MM.1S (cell line): ENCODE results near the gene ALPI.

Experiments
- DNase-seq: peaks from one replicate; pipeline ENCODE4 v3.0.0-alpha.2; 2015
- H2AFZ ChIP-seq: fragments of 300-600 bp; sonication (generic); 2 replicates; pipeline ENCODE4 v1.6.0; 2016; ENCODE audit warnings: antibody characterized with exemption, low read length
- H3F3A ChIP-seq: fragments of 300-600 bp; sonication (generic); 2 replicates; pipeline ENCODE4 v1.6.1; 2016; ENCODE audit warnings: mild to moderate bottlenecking, antibody characterized with exemption, low read length, moderate library complexity, mixed read lengths; ENCODE audit not compliant: insufficient read depth
- H3K27ac ChIP-seq: fragments of 300-600 bp; sonication (generic); 2 replicates; pipeline ENCODE4 v1.5.1; 2016; ENCODE audit warnings: mild to moderate bottlenecking, low read length
- H3K27me3 ChIP-seq: fragments of 300-600 bp; sonication (generic); replicated peaks from 2 replicates; pipeline ENCODE4 v1.6.0; 2016; ENCODE audit warnings: low read length; ENCODE audit not compliant: insufficient read depth
- H3K36me3 ChIP-seq: fragments of 300-600 bp; sonication (generic); replicated peaks from 2 replicates; pipeline ENCODE4 v1.6.1; 2016; ENCODE audit warnings: mild to moderate bottlenecking, low read length, mixed read lengths; ENCODE audit not compliant: insufficient read depth
- H3K4me1 ChIP-seq: fragments of 300-600 bp; sonication (generic); 2 replicates; pipeline ENCODE4 v1.6.1; 2016; ENCODE audit warnings: low read length, mixed read lengths
- H3K4me2 ChIP-seq: fragments of 300-600 bp; sonication (generic); 2 replicates; pipeline ENCODE4 v1.6.0; 2016; ENCODE audit warnings: low read depth, low read length
- H3K4me3 ChIP-seq: fragments of 300-600 bp; sonication (generic); 2 replicates; pipeline ENCODE4 v1.5.1; 2016; ENCODE audit warnings: low read length, mixed read lengths
- H3K79me2 ChIP-seq: fragments of 300-600 bp; sonication (generic); 2 replicates; pipeline ENCODE4 v1.6.1; 2016; ENCODE audit warnings: mixed run types, low read length, mixed read lengths
- H3K9ac ChIP-seq: fragments of 300-600 bp; sonication (generic); 2 replicates; pipeline ENCODE4 v1.6.1; 2016; ENCODE audit warnings: low read length, mixed read lengths
- H3K9me2 ChIP-seq: fragments of 300-600 bp; sonication (generic); replicated peaks from 2 replicates; pipeline ENCODE4 v1.6.1; 2016; ENCODE audit warnings: mild to moderate bottlenecking, low read length, mixed read lengths; ENCODE audit not compliant: insufficient read depth
- H3K9me3 ChIP-seq: fragments of 300-600 bp; sonication (generic); replicated peaks from 2 replicates; pipeline ENCODE4 v1.6.1; 2016; ENCODE audit warnings: mild to moderate bottlenecking, low read length, mixed read lengths; ENCODE audit not compliant: insufficient read depth
- H4K20me1 ChIP-seq: fragments of 300-600 bp; sonication (generic); 2 replicates; pipeline ENCODE4 v1.6.1; 2016; ENCODE audit warnings: mild to moderate bottlenecking, low read length, moderate library complexity, mixed read lengths; ENCODE audit not compliant: insufficient read depth
- EZH2 ChIP-seq: fragments of 300-600 bp; sonication (generic); optimal IDR thresholded peaks from 2 replicates; pipeline ENCODE3; 2017; ENCODE audit warnings: low read depth, mild to moderate bottlenecking, antibody characterized with exemption, low read length, mixed read lengths
- EZH2phosphoT487 ChIP-seq: fragments of 300-600 bp; sonication (generic); IDR thresholded peaks from 2 replicates; pipeline ENCODE4 v1.6.1; 2018; ENCODE audit warnings: antibody characterized with exemption, low read length
- TF ChIP-seq, protein P1 (sequence below): fragments of 300-600 bp; sonication (generic); IDR thresholded peaks from 2 replicates; pipeline ENCODE4 v1.5.1; 2016; ENCODE audit warnings: antibody characterized with exemption, low read length, mixed read lengths

ALPI gene

DNA sequence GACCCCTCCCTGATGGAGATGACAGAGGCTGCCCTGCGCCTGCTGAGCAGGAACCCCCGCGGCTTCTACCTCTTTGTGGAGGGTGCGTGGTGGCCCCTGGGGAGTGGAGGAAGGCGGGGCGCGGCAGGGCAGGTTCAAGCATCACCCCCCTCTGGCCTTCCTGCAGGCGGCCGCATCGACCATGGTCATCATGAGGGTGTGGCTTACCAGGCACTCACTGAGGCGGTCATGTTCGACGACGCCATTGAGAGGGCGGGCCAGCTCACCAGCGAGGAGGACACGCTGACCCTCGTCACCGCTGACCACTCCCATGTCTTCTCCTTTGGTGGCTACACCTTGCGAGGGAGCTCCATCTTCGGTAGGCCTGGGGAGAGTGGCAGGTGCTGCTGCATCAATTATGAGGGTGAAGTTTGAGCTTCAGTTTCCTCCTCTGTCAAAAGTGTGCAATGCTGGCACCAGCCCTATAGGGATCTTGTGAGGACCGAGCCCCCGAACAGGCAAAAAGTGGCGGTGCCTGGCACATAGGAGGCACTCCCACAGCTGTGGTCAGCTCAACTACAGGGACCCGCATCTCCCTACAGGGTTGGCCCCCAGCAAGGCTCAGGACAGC, 2.2 kb downstream of the ALPI start:
- Histone ChIP-seq H2AFZ (no peak overlapping the region), H3K4me3 (no peak overlapping the region), H3K79me2 (no peaks in the 10 kb centered on the region), H3K27me3 (peaks cover 27% of the 10 kb centered on the region), H3F3A (no peaks in the 10 kb centered on the region), H3K27ac (no peak overlapping the region), H3K4me2 (no peak overlapping the region), H3K9me2 (no peaks in the 10 kb centered on the region), H3K9me3 (no peaks in the 10 kb centered on the region), H3K4me1 (no peaks in the 10 kb centered on the region), H4K20me1 (no peaks in the 10 kb centered on the region), H3K36me3 (no peaks in the 10 kb centered on the region), H3K9ac (no peak overlapping the region)
- TF ChIP-seq, protein P1, sequence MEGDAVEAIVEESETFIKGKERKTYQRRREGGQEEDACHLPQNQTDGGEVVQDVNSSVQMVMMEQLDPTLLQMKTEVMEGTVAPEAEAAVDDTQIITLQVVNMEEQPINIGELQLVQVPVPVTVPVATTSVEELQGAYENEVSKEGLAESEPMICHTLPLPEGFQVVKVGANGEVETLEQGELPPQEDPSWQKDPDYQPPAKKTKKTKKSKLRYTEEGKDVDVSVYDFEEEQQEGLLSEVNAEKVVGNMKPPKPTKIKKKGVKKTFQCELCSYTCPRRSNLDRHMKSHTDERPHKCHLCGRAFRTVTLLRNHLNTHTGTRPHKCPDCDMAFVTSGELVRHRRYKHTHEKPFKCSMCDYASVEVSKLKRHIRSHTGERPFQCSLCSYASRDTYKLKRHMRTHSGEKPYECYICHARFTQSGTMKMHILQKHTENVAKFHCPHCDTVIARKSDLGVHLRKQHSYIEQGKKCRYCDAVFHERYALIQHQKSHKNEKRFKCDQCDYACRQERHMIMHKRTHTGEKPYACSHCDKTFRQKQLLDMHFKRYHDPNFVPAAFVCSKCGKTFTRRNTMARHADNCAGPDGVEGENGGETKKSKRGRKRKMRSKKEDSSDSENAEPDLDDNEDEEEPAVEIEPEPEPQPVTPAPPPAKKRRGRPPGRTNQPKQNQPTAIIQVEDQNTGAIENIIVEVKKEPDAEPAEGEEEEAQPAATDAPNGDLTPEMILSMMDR: no peak
- TF ChIP-seq EZH2phosphoT487 (no peak), EZH2 (no peak)
- DNase-seq: no peak

DNA sequence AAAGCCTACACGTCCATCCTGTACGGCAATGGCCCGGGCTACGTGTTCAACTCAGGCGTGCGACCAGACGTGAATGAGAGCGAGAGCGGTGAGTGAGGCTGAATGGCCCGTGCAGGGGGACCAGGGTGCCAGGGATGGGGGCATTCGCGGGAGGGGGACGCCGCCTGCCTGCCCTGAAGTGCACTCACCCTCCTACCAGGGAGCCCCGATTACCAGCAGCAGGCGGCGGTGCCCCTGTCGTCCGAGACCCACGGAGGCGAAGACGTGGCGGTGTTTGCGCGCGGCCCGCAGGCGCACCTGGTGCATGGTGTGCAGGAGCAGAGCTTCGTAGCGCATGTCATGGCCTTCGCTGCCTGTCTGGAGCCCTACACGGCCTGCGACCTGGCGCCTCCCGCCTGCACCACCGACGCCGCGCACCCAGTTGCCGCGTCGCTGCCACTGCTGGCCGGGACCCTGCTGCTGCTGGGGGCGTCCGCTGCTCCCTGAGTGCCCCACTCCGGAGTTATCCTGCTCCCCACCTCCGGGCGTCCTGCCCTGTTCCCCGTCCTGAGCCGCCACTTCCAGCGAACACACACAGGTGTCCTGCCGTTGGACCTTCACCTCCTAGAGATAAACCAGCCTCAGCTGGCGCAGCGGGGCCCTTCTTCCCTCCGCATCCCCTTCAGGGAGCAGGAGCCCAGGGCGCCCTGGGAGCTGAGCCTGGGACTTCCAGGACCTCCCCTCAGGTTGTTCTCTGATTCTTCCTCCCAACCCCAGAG, 2.9 kb downstream of the ALPI start:
- H3K9me2 ChIP-seq: no peaks in the 10 kb centered on the region
- TF ChIP-seq EZH2: no peak
- TF ChIP-seq, protein P1: no peak
- no peak for TF ChIP-seq EZH2phosphoT487
- no peaks in the 10 kb centered on the region for H3K4me1 ChIP-seq
- peaks cover 27% of the 10 kb centered on the region for H3K27me3 ChIP-seq
- H3F3A ChIP-seq: no peaks in the 10 kb centered on the region
- H3K9ac ChIP-seq: no peak overlapping the region
- no peak overlapping the region for H3K4me2 ChIP-seq
- H2AFZ ChIP-seq: no peak overlapping the region
- no peaks in the 10 kb centered on the region for H3K79me2 ChIP-seq
- no peaks in the 10 kb centered on the region for H3K9me3 ChIP-seq
- DNase-seq: no peak
- no peak overlapping the region for H3K27ac ChIP-seq
- H3K4me3 ChIP-seq: no peak overlapping the region
- H3K36me3 ChIP-seq: no peaks in the 10 kb centered on the region
- H4K20me1 ChIP-seq: no peaks in the 10 kb centered on the region

GRCh38 chr2:232459419-232460035, 3.6 kb downstream of the ALPI start:
- Histone ChIP-seq H3K27ac (no peak overlapping the region), H3K4me1 (no peaks in the 10 kb centered on the region), H3K27me3 (peaks cover 27% of the 10 kb centered on the region), H3K36me3 (no peaks in the 10 kb centered on the region), H3K4me2 (no peak overlapping the region), H3F3A (no peaks in the 10 kb centered on the region), H3K9me3 (no peaks in the 10 kb centered on the region), H3K9me2 (no peaks in the 10 kb centered on the region), H2AFZ (no peak overlapping the region), H3K4me3 (no peak overlapping the region), H3K79me2 (no peaks in the 10 kb centered on the region), H3K9ac (no peak overlapping the region), H4K20me1 (no peaks in the 10 kb centered on the region)
- DNase-seq: no peak
- no peak for TF ChIP-seq EZH2
- TF ChIP-seq EZH2phosphoT487: no peak
- TF ChIP-seq, protein P1: no peak
